ENCODE results near the gene ATP2C1.

DNA sequence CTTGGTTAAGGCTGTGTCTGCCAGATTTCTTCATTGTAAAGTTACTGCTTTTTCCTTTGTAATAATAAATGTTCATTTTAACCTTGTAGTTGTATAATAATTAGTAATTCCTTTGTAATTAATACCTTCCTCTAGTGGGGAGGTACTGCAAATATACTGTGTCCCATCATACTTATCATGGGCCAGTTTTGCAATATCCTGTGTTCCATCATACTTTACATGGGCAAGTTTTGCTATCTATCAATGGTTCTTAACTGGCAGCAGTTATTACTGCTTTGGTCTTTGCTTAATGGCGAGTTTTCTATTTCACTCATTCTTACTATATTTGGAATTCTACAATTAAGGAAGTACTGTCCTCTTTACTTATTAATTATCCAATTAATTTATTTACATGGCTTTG, 10.6 kb downstream of the ATP2C1 start:
- no peak for TF ChIP-seq POLR2A (IDR thresholded peaks at IDR 0.05)
- TF ChIP-seq, protein P1, sequence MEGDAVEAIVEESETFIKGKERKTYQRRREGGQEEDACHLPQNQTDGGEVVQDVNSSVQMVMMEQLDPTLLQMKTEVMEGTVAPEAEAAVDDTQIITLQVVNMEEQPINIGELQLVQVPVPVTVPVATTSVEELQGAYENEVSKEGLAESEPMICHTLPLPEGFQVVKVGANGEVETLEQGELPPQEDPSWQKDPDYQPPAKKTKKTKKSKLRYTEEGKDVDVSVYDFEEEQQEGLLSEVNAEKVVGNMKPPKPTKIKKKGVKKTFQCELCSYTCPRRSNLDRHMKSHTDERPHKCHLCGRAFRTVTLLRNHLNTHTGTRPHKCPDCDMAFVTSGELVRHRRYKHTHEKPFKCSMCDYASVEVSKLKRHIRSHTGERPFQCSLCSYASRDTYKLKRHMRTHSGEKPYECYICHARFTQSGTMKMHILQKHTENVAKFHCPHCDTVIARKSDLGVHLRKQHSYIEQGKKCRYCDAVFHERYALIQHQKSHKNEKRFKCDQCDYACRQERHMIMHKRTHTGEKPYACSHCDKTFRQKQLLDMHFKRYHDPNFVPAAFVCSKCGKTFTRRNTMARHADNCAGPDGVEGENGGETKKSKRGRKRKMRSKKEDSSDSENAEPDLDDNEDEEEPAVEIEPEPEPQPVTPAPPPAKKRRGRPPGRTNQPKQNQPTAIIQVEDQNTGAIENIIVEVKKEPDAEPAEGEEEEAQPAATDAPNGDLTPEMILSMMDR (IDR thresholded peaks at IDR 0.05), result no peak
- no peak for TF ChIP-seq POLR2AphosphoS5 (IDR thresholded peaks at IDR 0.05)
- no peak for TF ChIP-seq EP300 (IDR thresholded peaks at IDR 0.05)
